Measurements from ENCODE around the gene ALPP.
A peak's percentile ranks its signal among the peaks of the same experiment; 100 is the strongest.
"Not testable (repeated sequence)": the region's sequence is repeated elsewhere in the genome, so short reads cannot be mapped to it uniquely, and the experiment has no call there.

Gene ALPP

GRCh38 chr2:232363064-232363783 lies 15.3 kb upstream of the ALPP start:
- Mint-ChIP-seq H3K4me3 (peak overlapping the region; percentile 87), H3K27ac (ENCODE audit: low read depth) (peak overlapping the region; percentile 56), H3K4me1 (peaks cover 12% of the 10 kb centered on the region)
- DNase-seq (ENCODE audit: low spot score in 2 of 2); H3K36me3 Mint-ChIP-seq (ENCODE audit: insufficient read depth); ATAC-seq (replicated peaks; ENCODE audit: extremely low read depth, poor library complexity, severe bottlenecking); H3K27me3 Mint-ChIP-seq; H3K9me3 Mint-ChIP-seq: not testable (repeated sequence)

GRCh38 chr2:232363784-232364615 lies 14.6 kb upstream of the ALPP start:
- H3K36me3 Mint-ChIP-seq (ENCODE audit: insufficient read depth) = no peaks in the 10 kb centered on the region
- H3K4me3 Mint-ChIP-seq = peak overlapping the region; percentile 87
- peaks cover 12% of the 10 kb centered on the region for H3K4me1 Mint-ChIP-seq
- no peaks in the 10 kb centered on the region for H3K27me3 Mint-ChIP-seq
- ATAC-seq (replicated peaks; ENCODE audit: extremely low read depth, poor library complexity, severe bottlenecking) (peak; percentile 14), DNase-seq (ENCODE audit: low spot score in 2 of 2) (no peak)
- peak overlapping the region; percentile 56 for H3K27ac Mint-ChIP-seq (ENCODE audit: low read depth)
- H3K9me3 Mint-ChIP-seq = no peaks in the 10 kb centered on the region

- ATAC-seq (replicated peaks; ENCODE audit: extremely low read depth, poor library complexity, severe bottlenecking); H3K27me3 Mint-ChIP-seq; H3K36me3 Mint-ChIP-seq (ENCODE audit: insufficient read depth); H3K9me3 Mint-ChIP-seq; DNase-seq (ENCODE audit: low spot score in 2 of 2): not testable (repeated sequence)
- Mint-ChIP-seq H3K4me1 (peaks cover 12% of the 10 kb centered on the region), H3K27ac (ENCODE audit: low read depth) (peak overlapping the region; percentile 70), H3K4me3 (peak overlapping the region; percentile 27)
Observed at GRCh38 chr2:232364806-232365594, 13.6 kb upstream of the ALPP start.

GRCh38 chr2:232365621-232366321 lies 12.8 kb upstream of the ALPP start:
- Mint-ChIP-seq H3K36me3 (ENCODE audit: insufficient read depth) (no peaks in the 10 kb centered on the region), H3K4me1 (peaks cover 12% of the 10 kb centered on the region), H3K4me3 (no peak overlapping the region), H3K27ac (ENCODE audit: low read depth) (no peak overlapping the region), H3K27me3 (no peaks in the 10 kb centered on the region), H3K9me3 (no peaks in the 10 kb centered on the region)
- ATAC-seq (replicated peaks; ENCODE audit: extremely low read depth, poor library complexity, severe bottlenecking) (peak; percentile 70), DNase-seq (ENCODE audit: low spot score in 2 of 2) (no peak)

GRCh38 chr2:232366461-232366860 lies 12.1 kb upstream of the ALPP start:
- H3K36me3 Mint-ChIP-seq (ENCODE audit: insufficient read depth); DNase-seq (ENCODE audit: low spot score in 2 of 2); H3K9me3 Mint-ChIP-seq; H3K27me3 Mint-ChIP-seq; H3K27ac Mint-ChIP-seq (ENCODE audit: low read depth); H3K4me3 Mint-ChIP-seq; ATAC-seq (replicated peaks; ENCODE audit: extremely low read depth, poor library complexity, severe bottlenecking): not testable (repeated sequence)
- H3K4me1 Mint-ChIP-seq = peaks cover 12% of the 10 kb centered on the region

GRCh38 chr2:232367016-232367415 lies 11.5 kb upstream of the ALPP start:
- Mint-ChIP-seq H3K4me1 (peaks cover 12% of the 10 kb centered on the region), H3K27me3 (no peaks in the 10 kb centered on the region), H3K27ac (ENCODE audit: low read depth) (no peak overlapping the region), H3K9me3 (no peaks in the 10 kb centered on the region), H3K36me3 (ENCODE audit: insufficient read depth) (no peaks in the 10 kb centered on the region), H3K4me3 (no peak overlapping the region)
- DNase-seq (ENCODE audit: low spot score in 2 of 2) (no peak), ATAC-seq (replicated peaks; ENCODE audit: extremely low read depth, poor library complexity, severe bottlenecking) (no peak)

GRCh38 chr2:232367591-232368233 lies 10.8 kb upstream of the ALPP start:
- no peaks in the 10 kb centered on the region for H3K36me3 Mint-ChIP-seq (ENCODE audit: insufficient read depth)
- no peaks in the 10 kb centered on the region for H3K9me3 Mint-ChIP-seq
- DNase-seq (ENCODE audit: low spot score in 2 of 2) (no peak), ATAC-seq (replicated peaks; ENCODE audit: extremely low read depth, poor library complexity, severe bottlenecking) (no peak)
- H3K27me3 Mint-ChIP-seq = no peaks in the 10 kb centered on the region
- no peak overlapping the region for H3K4me3 Mint-ChIP-seq
- H3K27ac Mint-ChIP-seq (ENCODE audit: low read depth) = no peak overlapping the region
- peaks cover 12% of the 10 kb centered on the region for H3K4me1 Mint-ChIP-seq

- DNase-seq (ENCODE audit: low spot score in 2 of 2) (no peak), ATAC-seq (replicated peaks; ENCODE audit: extremely low read depth, poor library complexity, severe bottlenecking) (no peak)
- no peak overlapping the region for H3K4me3 Mint-ChIP-seq
- no peak overlapping the region for H3K27ac Mint-ChIP-seq (ENCODE audit: low read depth)
- no peaks in the 10 kb centered on the region for H3K27me3 Mint-ChIP-seq
- H3K9me3 Mint-ChIP-seq = no peaks in the 10 kb centered on the region
- H3K36me3 Mint-ChIP-seq (ENCODE audit: insufficient read depth) = no peaks in the 10 kb centered on the region
- H3K4me1 Mint-ChIP-seq = peaks cover 12% of the 10 kb centered on the region
Observed at GRCh38 chr2:232368311-232368731, 10.2 kb upstream of the ALPP start.

- Mint-ChIP-seq H3K4me1 (peaks cover 5% of the 10 kb centered on the region), H3K27ac (ENCODE audit: low read depth) (no peak overlapping the region), H3K27me3 (no peaks in the 10 kb centered on the region), H3K9me3 (no peaks in the 10 kb centered on the region), H3K4me3 (no peak overlapping the region), H3K36me3 (ENCODE audit: insufficient read depth) (no peaks in the 10 kb centered on the region)
- DNase-seq (ENCODE audit: low spot score in 2 of 2) = no peak
- no peak for ATAC-seq (replicated peaks; ENCODE audit: extremely low read depth, poor library complexity, severe bottlenecking)
Observed at GRCh38 chr2:232369126-232369951, 9.2 kb upstream of the ALPP start.

- not testable (repeated sequence) for H3K4me3 Mint-ChIP-seq; H3K4me1 Mint-ChIP-seq; H3K27ac Mint-ChIP-seq (ENCODE audit: low read depth); H3K27me3 Mint-ChIP-seq; DNase-seq (ENCODE audit: low spot score in 2 of 2); H3K36me3 Mint-ChIP-seq (ENCODE audit: insufficient read depth); H3K9me3 Mint-ChIP-seq
- peak; percentile 43 for ATAC-seq (replicated peaks; ENCODE audit: extremely low read depth, poor library complexity, severe bottlenecking)
Observed at GRCh38 chr2:232370007-232370406, 8.5 kb upstream of the ALPP start.

Data from central memory CD8-positive, alpha-beta T cell (primary cell).